Measurements from ENCODE around the gene TAF4. TPM values are rescaled to one million over a fixed set of nuclear protein-coding genes. Genes with fewer than 3 reads are reported as not detected.

The TAF4 gene
- total and polyA plus RNA-seq, 2 of the 13 experiments (the other 11 are each of a cell fraction or from before 2014, with no cell fraction given) = 5.9 to 12.0 TPM

DNA sequence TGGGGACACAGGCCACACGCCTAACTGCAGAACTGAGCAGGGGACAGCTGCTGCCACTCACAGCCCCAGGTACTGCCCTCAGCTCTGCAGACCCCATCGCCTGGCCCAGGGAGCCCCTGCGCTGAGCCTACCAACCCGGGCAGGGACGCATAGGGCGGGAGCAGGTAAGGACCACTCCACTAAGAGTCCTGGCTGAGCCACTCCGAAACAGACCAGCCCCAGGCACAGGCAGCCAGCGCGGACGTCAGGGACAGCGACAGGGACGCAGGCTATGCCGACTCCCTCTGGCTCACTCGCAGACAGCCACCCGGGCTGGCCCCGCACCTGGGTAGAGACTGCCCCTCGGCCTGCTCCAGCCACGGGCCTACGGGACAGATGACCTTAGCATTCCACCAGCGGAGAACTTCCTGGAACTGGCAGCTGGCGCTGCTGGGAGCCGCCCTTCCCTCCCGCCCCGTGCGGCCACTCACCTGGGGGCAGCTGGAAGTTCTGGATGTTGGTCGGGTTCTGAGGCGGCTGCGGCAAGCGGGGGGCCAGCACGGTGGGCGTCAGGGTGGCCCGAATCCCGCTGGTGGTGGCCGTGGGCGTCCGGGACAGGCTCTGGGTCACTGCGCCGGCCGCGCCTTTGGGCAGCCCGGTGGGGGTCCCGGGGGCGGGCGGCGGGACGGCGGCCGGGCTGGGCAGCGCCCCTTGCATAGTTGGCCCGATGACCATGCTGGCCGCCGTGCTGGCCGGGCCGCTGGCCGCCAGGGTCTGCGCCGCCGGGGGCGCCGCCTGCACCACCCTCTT is 1.5 kb downstream of the TAF4 start (continued):
- TF ChIP-seq, protein P1, sequence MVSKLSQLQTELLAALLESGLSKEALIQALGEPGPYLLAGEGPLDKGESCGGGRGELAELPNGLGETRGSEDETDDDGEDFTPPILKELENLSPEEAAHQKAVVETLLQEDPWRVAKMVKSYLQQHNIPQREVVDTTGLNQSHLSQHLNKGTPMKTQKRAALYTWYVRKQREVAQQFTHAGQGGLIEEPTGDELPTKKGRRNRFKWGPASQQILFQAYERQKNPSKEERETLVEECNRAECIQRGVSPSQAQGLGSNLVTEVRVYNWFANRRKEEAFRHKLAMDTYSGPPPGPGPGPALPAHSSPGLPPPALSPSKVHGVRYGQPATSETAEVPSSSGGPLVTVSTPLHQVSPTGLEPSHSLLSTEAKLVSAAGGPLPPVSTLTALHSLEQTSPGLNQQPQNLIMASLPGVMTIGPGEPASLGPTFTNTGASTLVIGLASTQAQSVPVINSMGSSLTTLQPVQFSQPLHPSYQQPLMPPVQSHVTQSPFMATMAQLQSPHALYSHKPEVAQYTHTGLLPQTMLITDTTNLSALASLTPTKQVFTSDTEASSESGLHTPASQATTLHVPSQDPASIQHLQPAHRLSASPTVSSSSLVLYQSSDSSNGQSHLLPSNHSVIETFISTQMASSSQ (IDR thresholded peaks at IDR 0.05; ENCODE audit: low read depth) = no peak
- TF ChIP-seq, protein P1 (CRISPR knock-in tag; IDR thresholded peaks at IDR 0.05; ENCODE audit: borderline replicate concordance) = peak; percentile 67; the same call in 1 of the 2 replicates
- TF ChIP-seq SP2 (CRISPR knock-in tag; IDR thresholded peaks at IDR 0.05) (no peak), ZNF788 (CRISPR knock-in tag; IDR thresholded peaks at IDR 0.05; ENCODE audit: borderline replicate concordance) (peak; percentile 52; the same call in 1 of the 2 replicates), ATAD3A (CRISPR knock-in tag; IDR thresholded peaks at IDR 0.05) (no peak), STAG1 (CRISPR knock-in tag; IDR thresholded peaks at IDR 0.05) (peak; percentile 42), ZNF451 (CRISPR knock-in tag; IDR thresholded peaks at IDR 0.05) (no peak), CBX2 (IDR thresholded peaks at IDR 0.05; ENCODE audit: low read depth, low read length) (no peak), CBX2 (CRISPR knock-in tag; IDR thresholded peaks at IDR 0.05; ENCODE audit: low read depth) (no peak), ZNF496 (CRISPR knock-in tag; IDR thresholded peaks at IDR 0.05; ENCODE audit: insufficient replicate concordance) (no peak), FOSL2 (CRISPR knock-in tag; IDR thresholded peaks at IDR 0.05) (no peak), ZNF547 (CRISPR knock-in tag; IDR thresholded peaks at IDR 0.05) (peak; percentile 62; the same call in 1 of the 2 replicates), ZNF598 (CRISPR knock-in tag; IDR thresholded peaks at IDR 0.05; ENCODE audit: borderline replicate concordance) (peak; percentile 88; the same call in 1 of the 2 replicates)
- TF ChIP-seq, protein P2, sequence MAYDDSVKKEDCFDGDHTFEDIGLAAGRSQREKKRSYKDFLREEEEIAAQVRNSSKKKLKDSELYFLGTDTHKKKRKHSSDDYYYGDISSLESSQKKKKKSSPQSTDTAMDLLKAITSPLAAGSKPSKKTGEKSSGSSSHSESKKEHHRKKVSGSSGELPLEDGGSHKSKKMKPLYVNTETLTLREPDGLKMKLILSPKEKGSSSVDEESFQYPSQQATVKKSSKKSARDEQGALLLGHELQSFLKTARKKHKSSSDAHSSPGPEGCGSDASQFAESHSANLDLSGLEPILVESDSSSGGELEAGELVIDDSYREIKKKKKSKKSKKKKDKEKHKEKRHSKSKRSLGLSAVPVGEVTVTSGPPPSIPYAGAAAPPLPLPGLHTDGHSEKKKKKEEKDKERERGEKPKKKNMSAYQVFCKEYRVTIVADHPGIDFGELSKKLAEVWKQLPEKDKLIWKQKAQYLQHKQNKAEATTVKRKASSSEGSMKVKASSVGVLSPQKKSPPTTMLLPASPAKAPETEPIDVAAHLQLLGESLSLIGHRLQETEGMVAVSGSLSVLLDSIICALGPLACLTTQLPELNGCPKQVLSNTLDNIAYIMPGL (CRISPR knock-in tag; IDR thresholded peaks at IDR 0.05; ENCODE audit: borderline replicate concordance in 1 of 2, low read depth in 1 of 2) = peak; percentile 53 to 76; a peak in 2 of 4 replicates
- TF ChIP-seq, protein P3, sequence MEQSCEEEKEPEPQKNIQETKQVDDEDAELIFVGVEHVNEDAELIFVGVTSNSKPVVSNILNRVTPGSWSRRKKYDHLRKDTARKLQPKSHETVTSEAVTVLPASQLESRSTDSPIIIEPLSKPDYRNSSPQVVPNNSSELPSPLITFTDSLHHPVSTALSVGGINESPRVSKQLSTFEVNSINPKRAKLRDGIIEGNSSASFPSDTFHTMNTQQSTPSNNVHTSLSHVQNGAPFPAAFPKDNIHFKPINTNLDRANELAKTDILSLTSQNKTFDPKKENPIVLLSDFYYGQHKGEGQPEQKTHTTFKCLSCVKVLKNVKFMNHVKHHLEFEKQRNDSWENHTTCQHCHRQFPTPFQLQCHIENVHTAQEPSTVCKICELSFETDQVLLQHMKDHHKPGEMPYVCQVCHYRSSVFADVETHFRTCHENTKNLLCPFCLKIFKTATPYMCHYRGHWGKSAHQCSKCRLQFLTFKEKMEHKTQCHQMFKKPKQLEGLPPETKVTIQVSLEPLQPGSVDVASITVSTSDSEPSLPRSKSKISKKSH (CRISPR knock-in tag; IDR thresholded peaks at IDR 0.05; ENCODE audit: borderline replicate concordance) = no peak; the same call in 1 of the 2 replicates
- TF ChIP-seq, protein P4, sequence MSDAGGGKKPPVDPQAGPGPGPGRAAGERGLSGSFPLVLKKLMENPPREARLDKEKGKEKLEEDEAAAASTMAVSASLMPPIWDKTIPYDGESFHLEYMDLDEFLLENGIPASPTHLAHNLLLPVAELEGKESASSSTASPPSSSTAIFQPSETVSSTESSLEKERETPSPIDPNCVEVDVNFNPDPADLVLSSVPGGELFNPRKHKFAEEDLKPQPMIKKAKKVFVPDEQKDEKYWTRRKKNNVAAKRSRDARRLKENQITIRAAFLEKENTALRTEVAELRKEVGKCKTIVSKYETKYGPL (CRISPR knock-in tag; IDR thresholded peaks at IDR 0.05) = no peak

Data from HepG2 (cell line).